Measurements from ENCODE around the gene MRPL57.
"Not testable (repeated sequence)": the region's sequence is repeated elsewhere in the genome, so short reads cannot be mapped to it uniquely, and the experiment has no call there.

The MRPL57 gene

GRCh38 chr13:21202767-21203531, 26.5 kb downstream of the MRPL57 start:
- H3K4me3 ChIP-seq: no peak overlapping the region
- no peak for DNase-seq (ENCODE audit: low spot score)
- no peak for TF ChIP-seq CTCF (IDR thresholded peaks at IDR 0.05)
- H3K27ac ChIP-seq: no peak overlapping the region

DNA sequence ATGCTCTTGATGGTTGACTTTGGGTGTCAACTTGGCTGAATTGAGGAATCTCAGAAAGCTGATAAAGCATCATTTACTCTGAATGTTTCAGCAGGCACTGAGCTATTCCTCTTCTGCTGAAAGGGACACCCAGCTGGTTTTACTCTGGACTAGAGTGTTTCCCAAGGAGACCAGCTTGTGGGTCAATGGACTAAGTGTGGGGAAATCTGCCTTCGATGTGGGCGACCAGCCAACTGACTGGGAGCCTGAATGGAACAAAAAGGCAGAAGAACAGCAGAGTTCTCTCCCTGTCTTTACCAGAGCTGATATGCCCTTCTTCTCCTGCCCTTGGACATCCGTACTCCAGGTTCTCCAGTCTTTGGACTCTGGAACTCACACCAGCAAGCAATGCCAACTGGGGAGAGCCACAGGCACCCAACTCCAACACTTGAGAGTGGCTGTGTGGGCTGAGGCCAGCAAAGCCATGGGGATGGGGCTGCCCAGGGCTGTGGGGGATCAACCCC, 32.2 kb downstream of the MRPL57 start:
- DNase-seq (ENCODE audit: low spot score): no peak
- Histone ChIP-seq H3K4me3 (no peak overlapping the region), H3K27ac (no peak overlapping the region)
- TF ChIP-seq CTCF (IDR thresholded peaks at IDR 0.05): no peak

GRCh38 chr13:21212138-21212775, 35.8 kb downstream of the MRPL57 start:
- no peak for DNase-seq (ENCODE audit: low spot score)
- TF ChIP-seq CTCF (IDR thresholded peaks at IDR 0.05): no peak
- Histone ChIP-seq H3K27ac (no peak overlapping the region), H3K4me3 (no peak overlapping the region)

- not testable (repeated sequence) for DNase-seq (ENCODE audit: low spot score); H3K4me3 ChIP-seq; H3K27ac ChIP-seq
These were observed 39.0 kb downstream of the MRPL57 start for GRCh38 chr13:21215419-21215818.

GRCh38 chr13:21216332-21216731, 39.9 kb downstream of the MRPL57 start:
- H3K4me3 ChIP-seq: no peak overlapping the region

DNA sequence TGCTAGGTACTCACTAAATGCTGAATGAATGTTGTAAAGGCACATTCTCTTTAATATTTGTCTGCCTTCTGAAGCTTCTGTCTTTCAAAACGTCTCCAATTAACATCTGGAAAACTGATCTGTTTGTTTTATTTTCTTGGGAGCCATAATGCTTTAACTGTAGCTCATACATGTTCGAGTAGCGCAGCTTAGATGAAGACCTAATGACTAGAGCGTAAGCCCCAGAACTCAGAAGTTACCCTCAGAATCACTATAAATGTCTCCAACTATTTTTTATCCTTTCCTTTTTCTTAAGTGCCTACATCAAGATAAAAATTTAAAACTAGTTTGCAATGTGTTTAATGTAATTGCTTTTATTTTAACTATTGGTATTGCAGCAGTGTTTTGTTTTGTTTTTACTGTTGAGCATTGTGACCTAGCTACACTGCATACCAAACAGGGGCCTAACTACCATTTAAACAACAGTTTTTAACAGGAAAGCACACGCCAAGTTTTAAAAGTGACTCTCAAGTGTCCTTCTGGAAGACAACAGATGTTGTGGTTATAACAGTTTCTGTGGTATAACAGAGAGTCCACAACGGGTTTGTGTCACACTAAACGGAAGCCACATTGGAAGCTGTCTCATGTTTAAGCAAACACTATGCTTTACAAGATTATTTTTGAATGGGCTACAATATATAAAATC, 42.0 kb downstream of the MRPL57 start:
- Histone ChIP-seq H3K27ac (no peak overlapping the region), H3K4me3 (no peak overlapping the region)
- TF ChIP-seq CTCF (IDR thresholded peaks at IDR 0.05): no peak
- no peak for DNase-seq (ENCODE audit: low spot score)

More at GRCh38 chr13:21216332-21216731, 39.9 kb downstream of the MRPL57 start:
- TF ChIP-seq CTCF (IDR thresholded peaks at IDR 0.05): no peak
- DNase-seq (ENCODE audit: low spot score): no peak
- no peak overlapping the region for H3K27ac ChIP-seq

- Histone ChIP-seq H3K27ac (no peak overlapping the region), H3K4me3 (no peak overlapping the region)
- DNase-seq (ENCODE audit: low spot score): no peak
- TF ChIP-seq CTCF (IDR thresholded peaks at IDR 0.05): no peak
These were observed 42.6 kb downstream of the MRPL57 start for GRCh38 chr13:21219036-21219381.

- not testable (repeated sequence) for H3K27ac ChIP-seq; H3K4me3 ChIP-seq; DNase-seq (ENCODE audit: low spot score)
These were observed 43.3 kb downstream of the MRPL57 start for GRCh38 chr13:21219716-21220115.
